ENCODE measurements around the gene FARP1. TPM values are rescaled to one million over a fixed set of nuclear protein-coding genes. Genes with fewer than 3 reads are reported as not detected.
"Not testable (repeated sequence)": the region's sequence is repeated elsewhere in the genome, so short reads cannot be mapped to it uniquely, and the experiment has no call there.

Gene FARP1
- total RNA-seq, 4 donors from 2014 or later: 103 to 172 (median 129) TPM

DNA sequence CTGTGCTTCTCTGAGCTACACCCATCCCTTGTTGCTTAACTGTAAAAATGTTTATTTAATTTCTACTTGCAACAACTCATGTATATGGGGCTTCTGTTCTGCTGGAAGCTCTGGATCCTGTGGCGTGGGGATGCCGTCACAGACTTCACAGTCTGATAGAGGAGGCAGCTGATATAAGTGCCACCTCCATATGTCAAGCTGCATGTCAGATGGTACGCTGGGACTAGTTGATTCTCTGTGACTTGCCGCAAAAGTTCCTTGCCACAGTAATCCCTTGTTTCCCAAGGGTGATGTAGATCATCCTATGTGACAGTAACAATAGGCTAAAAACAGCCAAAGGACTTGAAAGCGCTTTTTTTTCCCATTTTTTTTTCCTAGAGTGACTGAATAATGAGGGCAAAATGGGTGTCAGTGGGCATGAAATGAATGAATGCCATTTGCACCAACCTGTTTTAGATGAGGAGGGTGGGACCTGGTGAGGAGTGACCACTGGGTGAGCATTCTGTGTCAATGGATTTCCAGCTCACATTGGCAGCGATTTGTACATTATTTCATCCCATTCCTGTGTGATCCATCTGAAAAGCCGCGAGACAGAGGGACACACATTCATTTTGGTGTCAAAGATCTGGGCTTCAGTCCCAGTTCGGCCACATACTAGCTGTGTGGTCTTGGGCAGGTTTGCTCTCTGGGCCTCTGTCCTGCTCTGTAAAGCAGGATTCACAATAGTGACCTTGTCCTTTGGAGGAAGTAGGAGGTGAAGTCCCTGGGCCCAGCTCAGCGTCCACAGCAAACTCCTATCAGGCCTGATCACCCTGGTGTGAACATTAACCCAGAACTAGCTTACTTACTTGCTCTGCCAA, 123.0 kb downstream of the FARP1 start:
- no peak for DNase-seq
- Histone ChIP-seq H3K27ac (peak overlapping the region in 2 of 3 donors; percentile 29 to 32), H3K4me3 (replicated peaks in 1 of 3) (no peak overlapping the region), H3K36me3 (no peaks in the 10 kb centered on the region), H3K4me1 (peaks cover 24 to 46% of the 10 kb centered on the region in 2 donors), H3K27me3 (no peaks in the 10 kb centered on the region), H3K9me3 (no peaks in the 10 kb centered on the region)
- intact Hi-C loops (cut with DNase I): no loop called here
- TF ChIP-seq POLR2A (IDR thresholded peaks at IDR 0.05): no peak
- TF ChIP-seq, protein P1, sequence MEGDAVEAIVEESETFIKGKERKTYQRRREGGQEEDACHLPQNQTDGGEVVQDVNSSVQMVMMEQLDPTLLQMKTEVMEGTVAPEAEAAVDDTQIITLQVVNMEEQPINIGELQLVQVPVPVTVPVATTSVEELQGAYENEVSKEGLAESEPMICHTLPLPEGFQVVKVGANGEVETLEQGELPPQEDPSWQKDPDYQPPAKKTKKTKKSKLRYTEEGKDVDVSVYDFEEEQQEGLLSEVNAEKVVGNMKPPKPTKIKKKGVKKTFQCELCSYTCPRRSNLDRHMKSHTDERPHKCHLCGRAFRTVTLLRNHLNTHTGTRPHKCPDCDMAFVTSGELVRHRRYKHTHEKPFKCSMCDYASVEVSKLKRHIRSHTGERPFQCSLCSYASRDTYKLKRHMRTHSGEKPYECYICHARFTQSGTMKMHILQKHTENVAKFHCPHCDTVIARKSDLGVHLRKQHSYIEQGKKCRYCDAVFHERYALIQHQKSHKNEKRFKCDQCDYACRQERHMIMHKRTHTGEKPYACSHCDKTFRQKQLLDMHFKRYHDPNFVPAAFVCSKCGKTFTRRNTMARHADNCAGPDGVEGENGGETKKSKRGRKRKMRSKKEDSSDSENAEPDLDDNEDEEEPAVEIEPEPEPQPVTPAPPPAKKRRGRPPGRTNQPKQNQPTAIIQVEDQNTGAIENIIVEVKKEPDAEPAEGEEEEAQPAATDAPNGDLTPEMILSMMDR (IDR thresholded peaks at IDR 0.05): no peak
- 76 to 79% methylated on average over 10 of the region's 10 CpGs for WGBS, 2 donors

DNA sequence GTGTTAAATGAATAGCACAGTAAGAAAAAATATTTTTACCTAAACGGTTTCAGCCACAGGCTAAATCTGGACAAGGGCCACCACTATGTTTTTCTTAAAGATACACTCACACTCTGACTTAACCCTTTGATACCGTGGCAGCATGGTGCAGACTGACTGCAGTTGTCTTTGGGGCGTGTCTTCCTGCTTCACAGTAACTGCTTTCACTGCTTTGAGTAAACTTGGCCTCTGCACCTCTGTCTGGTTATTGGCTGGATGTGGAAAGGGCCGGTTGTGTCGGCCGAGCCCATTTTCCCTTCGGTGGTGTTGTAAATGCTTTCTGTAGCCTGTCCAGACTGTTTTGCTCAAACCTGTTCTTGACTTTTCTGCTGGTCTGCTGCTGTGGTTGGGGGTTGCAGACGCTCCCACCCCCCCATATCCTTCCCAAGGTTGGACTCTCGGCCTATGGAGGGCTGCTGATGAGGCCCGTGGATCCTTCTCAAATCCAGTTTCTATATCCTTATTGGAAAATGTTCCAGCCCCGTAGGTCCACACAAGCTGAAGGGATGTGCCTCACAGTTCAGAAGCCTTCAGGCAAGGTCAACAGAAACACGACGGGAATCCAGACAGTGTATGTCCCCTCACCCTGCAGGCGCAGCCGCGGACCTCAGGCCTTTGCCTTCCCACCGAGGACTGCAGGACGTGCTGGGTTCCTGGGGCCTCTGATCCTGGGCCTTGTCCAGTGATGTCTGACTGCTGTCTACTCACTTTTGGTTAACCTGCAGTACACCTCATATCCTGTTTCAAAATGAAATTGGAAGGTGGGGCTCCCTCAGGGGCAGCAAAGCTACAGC, 124.4 kb downstream of the FARP1 start:
- H3K4me1 ChIP-seq: peaks cover 19 to 33% of the 10 kb centered on the region in 2 donors
- no peak for TF ChIP-seq POLR2A (IDR thresholded peaks at IDR 0.05)
- H3K4me3 ChIP-seq (replicated peaks in 1 of 3): no peak overlapping the region
- no peaks in the 10 kb centered on the region for H3K36me3 ChIP-seq
- WGBS, 2 donors: 43 to 61% methylated on average over 12 to 18 of the region's 18 CpGs
- intact Hi-C loops (cut with DNase I): no loop called here
- H3K9me3 ChIP-seq: no peaks in the 10 kb centered on the region
- H3K27ac ChIP-seq: peak overlapping the region in 2 of 3 donors; percentile 32 to 61
- no peaks in the 10 kb centered on the region for H3K27me3 ChIP-seq
- DNase-seq: peak; percentile 35 to 52

DNA sequence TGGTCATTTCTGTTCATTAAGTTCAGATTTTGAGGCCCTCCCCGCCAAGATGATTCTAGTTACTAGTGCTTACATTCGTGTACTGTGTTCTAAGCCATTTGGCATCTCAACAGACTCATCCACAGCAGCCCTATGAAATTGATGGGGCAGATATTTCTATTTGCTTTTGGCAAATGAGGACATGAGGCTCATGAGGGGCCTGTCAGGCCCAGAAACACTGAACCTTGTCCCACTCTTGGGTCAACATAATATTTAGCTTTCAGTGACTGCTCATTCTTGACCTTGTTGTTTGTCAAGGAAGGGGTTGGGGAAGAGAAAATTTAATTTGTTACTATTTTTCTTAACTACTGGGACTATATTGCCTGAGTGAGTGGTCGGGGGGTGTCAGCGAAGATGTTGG, 126.5 kb downstream of the FARP1 start:
- no peak for TF ChIP-seq POLR2A (IDR thresholded peaks at IDR 0.05)
- H3K27me3 ChIP-seq: no peaks in the 10 kb centered on the region
- WGBS, 2 donors: 90 to 96% methylated on average over 4 of the region's 4 CpGs
- H3K4me1 ChIP-seq: peaks cover 22 to 43% of the 10 kb centered on the region in 2 donors
- no peaks in the 10 kb centered on the region for H3K36me3 ChIP-seq
- H3K4me3 ChIP-seq (replicated peaks in 1 of 3): no peak overlapping the region
- DNase-seq: no peak
- H3K27ac ChIP-seq: peak overlapping the region in 1 of 3 donors; percentile 13
- no peaks in the 10 kb centered on the region for H3K9me3 ChIP-seq
- intact Hi-C loops (cut with DNase I): no loop called here

- no peak for DNase-seq
- Histone ChIP-seq H3K36me3 (no peaks in the 10 kb centered on the region), H3K9me3 (no peaks in the 10 kb centered on the region), H3K4me3 (replicated peaks in 1 of 3) (no peak overlapping the region), H3K27ac (no peak overlapping the region), H3K4me1 (peaks cover 24 to 48% of the 10 kb centered on the region in 2 donors), H3K27me3 (no peaks in the 10 kb centered on the region)
- no peak for TF ChIP-seq POLR2A (IDR thresholded peaks at IDR 0.05)
- TF ChIP-seq, protein P1 (IDR thresholded peaks at IDR 0.05): no peak
- 91 to 96% methylated on average over 9 of the region's 9 CpGs for WGBS, 2 donors
- intact Hi-C loops (cut with DNase I): no loop called here
Measured at GRCh38 chr13:98270819-98271218, 127.9 kb downstream of the FARP1 start.

DNA sequence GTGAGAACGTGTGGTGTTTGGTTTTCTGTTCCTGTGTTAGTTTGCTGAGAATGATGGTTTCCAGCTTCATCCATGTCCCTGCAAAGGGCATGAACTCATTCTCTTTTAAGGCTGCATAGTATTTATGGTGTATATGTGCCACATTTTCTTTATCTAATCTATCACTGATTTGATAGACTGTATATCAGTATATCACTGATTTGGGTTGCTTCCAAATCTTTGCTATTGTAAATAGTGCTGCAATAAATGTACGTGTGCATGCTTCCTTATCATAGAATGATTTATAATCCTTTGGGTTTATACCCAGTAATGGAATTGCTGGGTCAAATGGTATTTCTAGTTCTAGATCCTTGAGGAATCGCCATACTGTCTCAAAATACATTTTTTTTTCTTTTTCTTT, 128.8 kb downstream of the FARP1 start:
- H3K36me3 ChIP-seq; intact Hi-C loops (cut with DNase I); H3K27me3 ChIP-seq; H3K9me3 ChIP-seq; H3K4me3 ChIP-seq (replicated peaks in 1 of 3); H3K27ac ChIP-seq; DNase-seq: not testable (repeated sequence)
- H3K4me1 ChIP-seq: peaks cover 21 to 42% of the 10 kb centered on the region in 2 donors
- 90 to 93% methylated on average over 3 of the region's 3 CpGs for WGBS, 2 donors

GRCh38 chr13:98272549-98272948, 129.7 kb downstream of the FARP1 start:
- Histone ChIP-seq H3K36me3 (no peaks in the 10 kb centered on the region), H3K9me3 (no peaks in the 10 kb centered on the region), H3K27me3 (no peaks in the 10 kb centered on the region), H3K27ac (no peak overlapping the region), H3K4me3 (replicated peaks in 1 of 3) (no peak overlapping the region), H3K4me1 (peaks cover 13 to 33% of the 10 kb centered on the region in 2 donors)
- 65 to 87% methylated on average over 1 of the region's 1 CpG for WGBS, 2 donors
- TF ChIP-seq, protein P1 (IDR thresholded peaks at IDR 0.05): no peak
- no peak for TF ChIP-seq POLR2A (IDR thresholded peaks at IDR 0.05)
- intact Hi-C loops (cut with DNase I): no loop called here
- DNase-seq: no peak
